HG03095 (cell line): ENCODE measurements around the gene SCOC.

Experiments used
- ATAC-seq: cut with Tn5 transposase; IDR thresholded peaks from one replicate; pipeline ENCODE4 v1.9.1; 2021; ENCODE audit warnings: moderate library complexity; ENCODE audit not compliant: unreplicated experiment

SCOC gene

DNA sequence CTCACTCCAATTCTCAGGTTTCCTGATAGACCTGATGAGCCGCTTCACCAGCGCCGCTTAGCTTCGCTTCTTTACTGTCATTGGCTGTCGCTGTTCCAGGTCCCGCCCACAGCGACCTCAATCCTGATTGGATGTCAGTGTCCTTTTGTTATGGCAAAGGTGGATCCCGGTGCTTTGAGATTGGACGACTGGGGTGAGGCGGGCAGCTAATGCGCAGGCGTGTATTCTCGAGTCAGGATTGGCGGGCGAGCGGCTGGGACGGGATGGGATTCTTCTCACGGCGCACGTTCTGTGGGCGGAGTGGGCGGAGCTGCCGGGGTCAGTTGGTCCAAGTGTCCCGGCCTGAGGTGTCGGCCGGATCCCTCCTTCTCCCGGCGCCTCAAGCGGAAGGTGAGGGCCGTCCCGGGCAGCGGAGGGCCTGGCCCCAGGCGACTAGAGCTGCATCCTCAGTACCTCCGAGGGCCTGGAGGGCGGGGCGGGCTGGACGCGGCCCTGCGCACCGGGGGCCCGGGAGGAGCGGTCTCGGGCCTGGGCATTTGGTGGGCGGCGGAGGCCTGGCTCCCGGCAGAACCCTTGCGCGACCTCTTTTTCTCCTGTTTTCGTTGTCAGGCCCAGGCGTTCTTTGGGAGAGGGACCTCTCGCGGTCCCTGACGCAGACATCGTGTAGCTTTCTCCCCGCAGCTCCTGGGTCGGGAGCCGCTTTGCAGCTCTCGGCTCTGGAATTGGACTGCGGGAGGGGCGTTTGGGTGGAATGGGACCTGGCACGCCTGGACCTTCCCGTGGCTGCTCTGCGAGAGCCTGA lies at the start of gene SCOC:
TSS of gene SCOC (plus strand) at position 319 of the 802 bp plus-strand sequence. CDS start 5,525 bp downstream, outside the sequence.
- peak; percentile 92 for ATAC-seq

DNA sequence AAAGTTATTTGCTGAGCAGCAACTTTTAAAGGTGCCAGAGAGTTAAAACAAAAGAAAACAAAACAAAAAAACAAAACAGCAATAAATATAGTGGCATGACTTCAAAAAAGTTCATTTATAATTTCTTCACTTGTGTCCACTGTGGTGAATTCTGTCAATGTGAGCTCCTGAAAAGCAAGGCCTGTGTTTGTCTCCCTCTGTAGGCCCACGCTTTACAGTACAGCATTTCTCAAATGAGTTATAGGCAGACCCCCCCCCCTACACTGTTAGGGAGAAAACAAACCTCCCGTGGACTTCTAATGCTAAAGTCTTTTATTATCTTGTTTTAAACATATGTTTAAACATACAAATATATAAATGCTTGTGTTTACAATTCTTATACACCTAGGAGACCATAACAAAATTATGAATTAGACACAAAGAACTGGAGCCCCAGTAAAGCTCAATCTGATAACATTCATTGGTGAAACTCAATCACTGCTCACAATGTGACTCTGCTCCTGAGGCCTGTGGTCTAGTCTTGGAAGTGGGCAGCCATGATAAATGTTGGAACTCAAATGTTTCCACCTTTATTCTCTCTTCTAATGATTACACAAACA lies 47.0 kb upstream of the SCOC start:
- no peak for ATAC-seq

DNA sequence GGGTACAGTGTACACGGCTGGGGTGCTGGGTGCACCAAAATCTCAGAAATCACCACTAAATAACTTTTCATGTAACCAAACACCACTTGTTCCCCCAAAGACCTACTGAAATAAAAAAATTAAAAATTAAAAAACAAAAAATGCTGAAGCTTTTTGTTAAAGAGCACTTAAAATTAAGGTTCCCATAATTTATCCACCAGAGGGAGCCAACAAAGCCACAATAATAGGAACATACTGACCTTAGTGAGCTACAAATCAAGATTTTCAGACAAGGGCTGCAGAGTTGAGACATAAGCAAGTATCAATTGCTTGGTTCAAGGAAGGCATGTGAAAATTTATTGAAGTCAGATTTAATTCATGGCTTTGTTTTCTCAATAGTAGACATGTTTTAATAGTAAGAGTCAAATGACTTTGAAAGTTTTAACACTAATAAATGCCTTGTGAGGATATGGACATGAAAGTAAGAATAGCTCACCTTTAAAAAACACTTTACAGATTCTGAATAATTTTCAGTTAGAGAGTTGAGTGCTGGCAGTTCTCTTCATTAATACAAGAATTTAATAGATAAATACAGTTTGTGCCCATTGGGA lies 43.0 kb upstream of the SCOC start:
- no peak for ATAC-seq

DNA sequence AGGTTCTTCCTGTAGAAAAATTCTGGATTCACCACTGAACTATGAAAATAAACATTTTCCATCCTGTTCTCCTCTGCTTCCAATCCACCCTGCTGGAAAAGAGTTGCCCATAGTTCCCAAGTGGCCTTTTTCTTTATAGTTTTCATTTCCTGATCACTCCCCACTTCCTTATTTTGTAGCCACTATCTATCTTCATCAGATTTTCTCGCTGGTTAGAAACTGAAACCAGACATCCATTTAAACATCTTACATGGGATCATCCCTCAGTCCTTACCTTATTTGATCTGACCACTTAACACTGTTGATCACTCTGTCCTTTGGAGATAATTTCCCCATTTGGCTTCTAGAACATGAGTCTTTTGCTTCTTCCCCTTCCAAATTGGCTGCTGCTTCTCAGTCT lies 42.2 kb upstream of the SCOC start:
- no peak for ATAC-seq

DNA sequence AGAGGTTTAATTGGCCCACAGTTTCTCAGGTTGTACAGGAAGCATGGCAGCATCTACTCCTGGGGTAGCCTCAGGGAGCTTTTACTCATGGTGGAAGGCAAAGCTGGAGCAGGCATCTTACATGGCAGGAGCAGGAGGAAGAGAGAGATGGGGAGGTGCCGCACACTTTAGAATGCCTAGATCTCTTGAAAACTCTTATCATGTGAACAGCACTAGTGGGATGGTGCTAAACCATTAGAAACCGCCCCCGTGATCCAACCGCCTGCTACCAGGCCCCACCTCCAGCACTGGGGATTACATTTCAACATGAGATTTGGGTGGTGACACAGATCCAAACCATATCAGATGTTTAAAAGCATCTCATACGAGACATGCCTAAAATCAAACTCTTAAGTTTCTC lies 41.6 kb upstream of the SCOC start:
- no peak for ATAC-seq

DNA sequence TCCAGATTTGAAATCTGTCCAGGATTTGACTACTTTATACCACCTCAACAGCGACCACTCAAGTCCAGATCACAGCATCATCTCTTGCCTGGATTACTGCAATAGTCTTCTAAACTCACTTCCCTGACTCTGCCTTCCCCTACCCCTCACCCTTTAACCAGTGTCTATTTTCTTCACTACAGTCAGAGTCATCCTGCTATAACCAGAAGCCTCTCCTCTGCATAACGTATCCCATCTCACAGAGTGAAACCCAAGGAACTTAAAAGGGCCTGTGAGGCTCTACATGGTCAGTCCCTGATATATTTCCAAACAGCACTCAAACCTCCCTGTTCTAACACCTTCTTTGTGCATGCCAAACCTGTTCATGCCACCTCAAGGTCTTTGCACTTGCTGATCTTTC lies 40.7 kb upstream of the SCOC start:
- ATAC-seq = no peak

DNA sequence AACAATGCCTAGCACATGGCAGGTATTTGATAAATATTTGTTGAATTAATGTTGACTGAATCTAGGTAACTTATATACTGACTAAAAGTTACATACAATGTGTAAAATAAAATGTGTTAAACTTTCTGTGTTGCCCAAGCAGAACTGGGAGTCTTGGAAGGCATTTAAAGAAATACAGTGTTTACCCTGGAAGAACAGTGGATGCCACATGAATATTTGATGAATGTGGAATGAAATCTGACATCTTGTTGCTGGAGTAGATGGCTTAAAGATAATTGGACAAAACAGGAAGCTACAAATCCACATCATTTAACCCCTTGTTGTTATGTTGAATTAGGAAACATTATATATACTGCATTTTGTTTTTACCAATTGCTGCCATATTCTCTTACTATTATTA lies 39.9 kb upstream of the SCOC start:
- ATAC-seq = no peak

DNA sequence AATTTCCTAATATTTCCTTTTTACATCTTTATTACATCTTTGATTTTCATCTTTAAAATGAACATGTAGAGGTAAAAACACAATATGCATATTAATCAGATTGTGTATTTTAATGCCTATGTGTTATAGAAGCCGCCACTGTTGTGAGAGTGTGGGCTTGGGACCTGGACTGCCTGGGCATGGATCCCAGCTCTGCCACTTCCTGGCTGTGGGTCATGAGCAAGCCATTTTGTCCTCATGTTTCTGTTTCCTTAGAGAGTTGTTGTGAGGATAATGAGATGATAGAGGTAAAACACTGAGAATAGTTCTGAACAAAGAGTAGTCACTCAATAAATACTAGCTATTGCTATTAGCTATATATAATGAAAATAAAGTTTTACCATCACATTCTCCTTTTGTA lies 38.4 kb upstream of the SCOC start:
- ATAC-seq = no peak

DNA sequence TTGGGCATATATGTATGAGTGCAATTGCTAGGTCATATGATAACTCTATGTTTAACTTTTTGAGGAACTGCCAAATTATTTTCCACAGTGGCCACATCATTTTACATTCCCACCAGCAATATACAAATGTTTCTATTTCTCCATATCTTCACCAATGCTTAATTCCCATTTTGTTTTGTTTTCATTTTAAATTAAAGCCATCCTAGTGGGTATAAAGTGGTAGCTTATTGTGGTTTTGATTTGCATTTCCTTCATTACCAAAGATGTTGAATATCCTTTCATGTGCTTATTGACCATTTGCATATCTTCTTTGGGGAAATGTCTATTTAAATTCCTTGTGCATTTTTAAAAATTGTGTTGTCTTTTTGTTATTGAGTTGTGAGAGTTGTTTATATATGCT lies 36.7 kb upstream of the SCOC start:
- no peak for ATAC-seq

DNA sequence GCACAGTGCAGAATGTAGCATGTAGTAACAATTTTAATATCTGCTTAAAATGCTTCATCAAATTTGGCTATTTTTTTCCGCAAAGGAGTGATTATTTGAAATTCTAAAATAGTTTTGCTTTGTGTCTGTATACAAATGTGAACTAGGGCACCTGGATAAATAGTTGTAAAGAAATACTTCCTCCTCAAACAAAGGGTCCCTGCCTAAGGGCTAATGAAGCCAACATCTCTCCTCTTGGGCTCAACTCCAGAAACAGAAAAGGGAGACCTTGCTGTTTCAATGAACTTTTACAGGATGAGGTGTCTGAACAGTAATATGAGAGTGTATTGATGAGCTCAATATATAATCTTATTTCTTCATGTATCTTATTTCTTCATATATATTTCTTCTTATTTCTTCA lies 30.8 kb upstream of the SCOC start:
- ATAC-seq = no peak

DNA sequence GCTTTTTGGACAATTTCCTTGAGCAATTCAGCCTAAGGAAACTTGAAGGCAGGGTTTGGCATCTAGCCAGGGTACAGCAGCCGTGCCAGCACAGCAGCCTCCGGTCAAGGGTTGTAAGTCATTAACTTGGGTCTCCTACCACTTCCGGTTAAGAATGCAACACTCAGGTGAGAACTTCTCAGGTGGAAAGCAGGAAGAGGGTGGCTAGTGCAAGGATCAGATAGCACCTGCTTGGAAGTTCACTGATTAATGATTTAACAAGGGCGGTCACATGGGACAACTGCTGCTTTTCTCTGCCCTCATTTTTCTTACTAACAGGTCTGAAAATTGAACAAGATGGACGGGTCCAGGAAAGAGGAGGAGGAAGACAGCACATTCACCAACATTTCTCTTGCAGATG lies 30.1 kb upstream of the SCOC start:
- ATAC-seq = no peak

DNA sequence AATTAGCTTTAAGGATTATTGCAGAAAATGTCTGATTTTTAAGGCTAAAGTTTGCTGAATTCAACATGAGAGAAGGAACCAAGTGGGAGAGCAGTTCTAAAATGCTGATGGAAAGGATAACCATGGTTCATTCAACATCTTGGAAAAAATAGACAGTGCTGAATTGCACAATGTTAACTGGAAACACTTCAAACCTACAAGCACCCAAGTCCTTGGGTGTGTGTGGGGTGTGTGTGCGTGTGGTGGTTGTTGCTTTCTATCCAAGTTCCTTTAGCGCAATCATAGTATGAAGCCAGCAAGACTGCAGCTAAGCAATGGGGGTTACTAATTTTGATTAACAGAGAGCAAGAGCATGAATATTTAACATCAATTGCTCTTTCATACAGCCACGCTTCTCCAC lies 29.3 kb upstream of the SCOC start:
- ATAC-seq = no peak

DNA sequence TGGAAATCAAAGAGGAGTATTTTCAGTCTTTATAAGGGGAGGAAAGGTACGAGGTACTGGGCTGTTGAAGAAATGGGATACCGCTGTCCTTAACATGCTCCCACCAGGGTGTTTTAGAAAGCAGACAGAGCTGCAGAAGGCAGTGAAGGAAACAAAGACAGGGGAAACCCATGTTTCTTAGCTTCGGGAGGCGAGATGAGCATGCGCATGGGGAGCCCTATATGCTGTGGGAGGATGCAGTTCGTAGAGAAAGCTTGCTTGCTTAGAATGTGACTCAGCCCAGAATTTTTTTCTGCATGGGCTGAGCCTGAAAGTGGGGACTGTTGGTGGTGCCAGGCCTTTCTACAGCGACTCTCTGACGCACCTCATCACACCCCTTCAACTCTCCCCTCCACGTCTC lies 28.8 kb upstream of the SCOC start:
- no peak for ATAC-seq

DNA sequence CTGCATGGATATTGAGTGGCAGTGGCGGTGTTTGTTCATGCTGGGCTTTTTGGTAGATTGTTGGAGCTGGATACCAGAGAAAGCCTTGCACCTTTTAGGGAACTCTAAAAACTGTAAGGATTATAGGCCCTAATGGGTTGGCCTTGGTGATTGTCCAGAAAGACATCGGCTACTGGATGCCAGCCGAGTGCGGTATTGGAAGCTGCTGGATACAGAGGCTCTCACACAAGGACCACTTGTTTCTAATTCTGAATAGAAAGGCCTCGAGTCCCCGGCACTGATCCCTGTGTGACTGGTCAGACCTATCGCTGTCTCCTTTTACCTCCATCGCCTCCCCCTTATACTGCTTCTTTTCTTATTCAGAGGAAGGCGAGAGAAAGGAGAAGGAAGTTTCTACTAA lies 27.3 kb upstream of the SCOC start:
- no peak for ATAC-seq

DNA sequence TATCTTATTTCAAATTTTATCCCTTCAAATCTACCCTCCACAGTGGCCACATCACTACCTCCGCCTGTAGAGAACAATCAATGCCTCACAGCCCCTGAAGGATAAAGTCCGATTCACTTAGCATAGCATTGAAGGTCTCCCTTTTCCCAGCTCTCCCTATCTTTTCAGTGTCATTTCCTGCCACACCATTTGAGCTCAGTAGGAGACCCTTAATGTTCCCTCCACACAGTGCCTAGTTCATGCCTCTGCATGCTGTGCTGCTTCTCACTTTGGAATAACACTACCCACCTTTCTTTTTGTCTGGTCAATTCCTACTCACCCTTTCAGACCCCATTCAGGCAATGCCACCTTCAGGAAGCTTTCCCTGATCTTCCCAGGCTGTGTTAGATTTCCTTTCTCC lies 23.6 kb upstream of the SCOC start:
- no peak for ATAC-seq

DNA sequence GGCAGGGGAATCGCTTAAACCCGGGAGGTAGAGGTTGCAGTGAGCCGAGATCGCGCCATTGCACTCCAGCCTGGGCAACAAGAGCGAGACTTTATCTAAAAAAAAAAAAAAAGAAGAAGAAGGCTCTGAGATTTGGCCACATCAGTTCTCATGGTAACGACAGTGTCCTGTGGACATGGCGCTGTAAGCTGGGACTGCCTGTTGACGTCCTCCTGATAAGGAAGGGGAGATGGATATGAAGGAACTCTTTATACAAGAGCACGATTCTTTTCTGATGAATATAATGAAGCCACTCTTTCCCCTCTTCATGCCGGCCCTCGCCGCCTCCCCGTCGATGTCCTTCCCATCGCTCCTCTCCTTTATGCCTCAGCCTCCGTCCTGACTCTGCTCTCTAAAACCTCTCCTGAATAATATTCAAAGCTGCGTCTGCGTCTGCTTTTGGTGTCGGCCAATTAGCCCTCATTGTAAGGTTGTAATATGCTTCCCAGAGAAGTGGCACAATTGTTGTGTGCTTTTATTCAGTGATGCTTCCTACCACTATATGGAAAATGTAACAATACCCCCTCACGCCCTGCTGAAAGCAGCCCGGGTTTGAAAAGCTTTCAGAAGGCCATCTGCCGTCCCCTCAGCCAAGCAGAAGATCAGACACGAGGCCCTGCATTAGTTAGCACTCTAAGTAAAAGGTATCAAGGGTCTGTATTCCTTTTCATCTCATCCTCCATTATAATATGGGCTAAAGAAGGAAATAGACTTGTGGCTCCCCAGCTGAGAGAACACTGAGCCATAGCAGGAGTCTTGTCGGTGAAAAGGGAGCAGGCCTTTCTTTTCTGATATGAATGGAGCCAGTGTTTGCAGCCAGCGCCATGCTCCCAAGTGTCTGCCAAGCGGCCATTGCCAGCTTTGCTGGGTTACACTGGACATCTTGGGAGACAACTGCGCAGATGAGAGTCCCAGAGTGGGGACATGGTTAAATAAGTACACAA lies 22.1 kb upstream of the SCOC start:
- ATAC-seq = no peak

DNA sequence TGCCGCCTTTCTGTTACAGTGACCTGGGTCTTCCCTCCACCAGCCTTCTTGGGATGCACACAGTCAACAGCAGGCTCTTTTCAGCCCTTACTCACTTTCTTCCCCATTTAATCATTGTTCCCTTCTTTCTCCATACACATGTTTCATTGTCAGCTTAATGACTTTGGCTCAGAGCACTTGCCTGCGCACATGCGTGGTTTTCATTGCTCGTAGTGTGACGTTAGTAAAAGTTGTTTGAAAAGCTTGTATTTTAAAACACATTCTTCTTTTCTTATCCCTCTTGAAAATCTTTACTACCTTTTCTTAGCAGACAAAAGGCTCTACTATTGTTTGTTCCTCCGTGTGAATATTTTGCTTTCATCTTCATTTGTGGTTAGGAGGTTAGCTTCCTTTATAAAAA lies 19.7 kb upstream of the SCOC start:
- ATAC-seq = no peak

DNA sequence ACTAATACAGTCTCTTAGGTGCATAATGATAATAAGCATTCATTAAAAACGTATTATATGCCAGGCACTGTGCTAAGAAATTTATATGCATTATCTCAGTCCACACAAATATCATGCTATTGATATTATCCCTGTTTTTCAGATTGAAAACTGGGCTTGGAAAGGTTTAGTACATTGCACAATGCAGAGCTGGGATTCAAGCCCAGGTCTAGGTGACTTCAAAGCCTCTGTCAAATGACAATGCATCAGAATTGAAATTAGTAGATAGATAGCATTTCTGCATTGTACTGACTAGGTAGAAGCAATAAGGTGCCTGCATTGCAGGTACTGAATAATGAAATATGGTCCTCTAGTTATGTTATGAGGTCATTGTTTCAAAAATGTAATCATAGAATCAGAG lies 18.2 kb upstream of the SCOC start:
- no peak for ATAC-seq

DNA sequence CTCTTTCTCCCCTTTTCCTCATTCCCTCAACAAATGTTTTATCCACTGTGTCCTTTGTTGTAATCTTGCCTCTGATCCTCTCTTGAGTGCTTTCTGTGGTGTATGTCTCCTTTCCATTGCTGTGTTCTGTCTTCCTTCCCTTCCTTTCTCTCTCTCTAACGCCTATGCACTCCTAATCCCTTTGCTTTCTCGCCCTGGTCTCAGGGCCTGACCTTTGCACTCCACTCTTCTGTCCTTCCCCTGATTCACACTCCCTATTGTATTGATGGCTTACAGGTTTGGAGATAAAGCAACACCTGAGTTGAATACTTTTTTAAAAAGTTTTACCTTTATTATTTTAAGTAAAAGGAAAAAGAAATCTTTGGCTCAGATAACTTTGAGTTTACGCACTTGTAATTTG lies 15.6 kb upstream of the SCOC start:
- no peak for ATAC-seq

DNA sequence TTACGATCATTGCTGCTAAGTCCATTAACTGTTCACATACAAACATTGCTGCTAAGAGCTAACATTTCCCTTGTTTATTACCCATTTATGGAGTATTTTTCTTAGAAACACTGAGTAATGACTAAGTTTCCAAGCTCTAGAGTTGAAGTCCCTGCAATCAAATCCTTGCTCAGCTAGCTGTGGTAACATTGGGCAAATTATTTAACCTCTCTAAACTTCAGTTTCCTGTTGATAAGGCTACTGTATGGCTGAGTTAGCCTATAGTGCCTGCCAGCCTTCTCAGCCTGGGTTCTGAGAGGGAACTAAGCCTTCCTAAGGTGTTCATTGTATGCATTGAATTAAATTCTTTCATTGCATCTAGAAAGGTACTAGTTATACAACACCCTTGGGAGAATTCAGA lies 15.2 kb upstream of the SCOC start:
- no peak for ATAC-seq
